GM18511 (cell line): ENCODE results near the gene RNF212.
A peak's percentile ranks its signal among the peaks of the same experiment; 100 is the strongest.
"Not testable (repeated sequence)": the region's sequence is repeated elsewhere in the genome, so short reads cannot be mapped to it uniquely, and the experiment has no call there.

Source experiments
- ATAC-seq: cut with Tn5 transposase; IDR thresholded peaks from one replicate; pipeline ENCODE4 v1.9.1; 2021; ENCODE audit warnings: mild to moderate bottlenecking, moderate library complexity; ENCODE audit not compliant: unreplicated experiment

Gene RNF212, protein sequence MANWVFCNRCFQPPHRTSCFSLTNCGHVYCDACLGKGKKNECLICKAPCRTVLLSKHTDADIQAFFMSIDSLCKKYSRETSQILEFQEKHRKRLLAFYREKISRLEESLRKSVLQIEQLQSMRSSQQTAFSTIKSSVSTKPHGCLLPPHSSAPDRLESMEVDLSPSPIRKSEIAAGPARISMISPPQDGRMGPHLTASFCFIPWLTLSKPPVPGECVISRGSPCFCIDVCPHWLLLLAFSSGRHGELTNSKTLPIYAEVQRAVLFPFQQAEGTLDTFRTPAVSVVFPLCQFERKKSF

DNA sequence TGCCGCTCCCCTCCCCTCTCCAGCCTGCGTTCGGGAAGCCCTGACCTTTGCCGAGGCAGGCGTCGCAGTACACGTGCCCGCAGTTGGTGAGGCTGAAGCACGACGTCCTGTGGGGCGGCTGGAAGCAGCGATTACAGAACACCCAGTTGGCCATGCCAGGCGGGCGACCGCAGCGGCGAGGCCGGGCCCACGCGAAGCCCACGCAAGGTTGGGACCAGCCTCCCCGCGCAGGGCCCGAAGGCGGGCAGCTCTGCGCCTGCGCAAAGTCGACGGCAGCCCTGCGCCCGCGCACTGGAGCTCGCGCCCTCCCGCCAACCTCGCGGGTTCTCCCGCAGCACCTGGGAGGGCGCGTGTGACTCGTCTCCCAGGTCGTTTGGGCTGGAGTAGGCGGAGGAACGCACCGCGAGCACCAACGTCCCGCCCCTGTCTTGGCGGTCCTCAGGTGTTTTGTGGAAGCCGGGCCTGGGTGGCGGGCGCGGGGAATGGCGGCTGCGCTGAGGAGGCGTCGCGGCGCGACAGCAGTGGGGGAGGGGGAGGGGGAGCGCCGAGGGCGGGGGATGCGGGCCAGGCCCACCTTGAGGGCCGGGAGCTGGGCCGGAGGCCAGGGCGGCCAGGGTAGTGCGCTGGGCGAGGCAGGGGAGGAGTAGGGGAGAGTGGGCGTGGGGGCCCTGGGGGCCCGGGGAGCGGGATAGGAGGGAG lies at the start of gene RNF212:
Gene RNF212 (minus strand): TSS at position 254 of the 699 bp plus-strand sequence. CDS start 100 bp downstream, at position 154.
- no peak for ATAC-seq

- ATAC-seq, result no peak
Measured at GRCh38 chr4:1160351-1160750, 47.0 kb upstream of the RNF212 start.

DNA sequence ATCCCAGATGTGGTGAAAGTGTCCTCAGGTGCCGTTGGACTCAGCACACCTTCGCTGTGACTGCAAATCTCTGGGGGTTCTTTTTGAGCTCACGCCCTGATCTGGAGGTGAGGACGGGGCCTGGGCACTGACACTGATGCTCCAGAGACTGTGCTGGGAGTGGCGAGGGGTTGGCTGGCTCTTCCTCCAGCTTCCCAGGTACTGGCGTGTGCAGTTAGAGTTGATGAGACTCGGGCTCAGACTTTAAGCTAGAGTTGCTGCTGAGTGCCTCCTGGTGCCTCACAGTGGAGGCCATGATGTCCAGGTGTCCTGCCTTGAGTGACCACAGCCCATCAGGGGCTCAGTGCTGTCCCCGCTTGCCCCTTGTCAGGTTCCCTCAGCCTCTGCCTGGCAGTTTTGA lies 42.7 kb upstream of the RNF212 start:
- no peak for ATAC-seq

GRCh38 chr4:1155314-1155713 lies 42.0 kb upstream of the RNF212 start:
- ATAC-seq, result no peak

- no peak for ATAC-seq
Measured at GRCh38 chr4:1154523-1155182, 41.3 kb upstream of the RNF212 start.

- no peak for ATAC-seq
Measured at GRCh38 chr4:1154126-1154522, 40.8 kb upstream of the RNF212 start.

- no peak for ATAC-seq
Measured at GRCh38 chr4:1153567-1154090, 40.3 kb upstream of the RNF212 start.

DNA sequence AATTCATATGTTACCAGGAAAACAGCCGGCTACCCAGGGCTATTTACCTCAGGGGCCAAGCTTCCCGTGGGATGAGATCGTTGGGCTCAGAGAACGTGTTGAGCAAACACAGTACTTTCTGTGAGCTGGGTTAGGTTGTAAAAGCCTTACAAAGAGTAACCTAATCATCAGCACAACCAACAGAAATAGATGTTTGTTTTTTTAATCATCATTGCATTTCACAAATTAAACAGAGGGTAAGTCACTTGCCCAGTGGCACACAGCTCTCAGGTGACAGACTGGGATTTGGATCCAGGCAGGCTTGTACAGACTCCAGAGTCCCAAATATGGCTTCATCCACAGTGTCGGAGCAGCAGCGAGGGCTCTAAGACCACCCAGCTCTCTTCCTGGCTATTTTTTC lies 38.9 kb upstream of the RNF212 start:
- no peak for ATAC-seq

- ATAC-seq, result no peak
Measured at GRCh38 chr4:1151541-1151940, 38.2 kb upstream of the RNF212 start.

DNA sequence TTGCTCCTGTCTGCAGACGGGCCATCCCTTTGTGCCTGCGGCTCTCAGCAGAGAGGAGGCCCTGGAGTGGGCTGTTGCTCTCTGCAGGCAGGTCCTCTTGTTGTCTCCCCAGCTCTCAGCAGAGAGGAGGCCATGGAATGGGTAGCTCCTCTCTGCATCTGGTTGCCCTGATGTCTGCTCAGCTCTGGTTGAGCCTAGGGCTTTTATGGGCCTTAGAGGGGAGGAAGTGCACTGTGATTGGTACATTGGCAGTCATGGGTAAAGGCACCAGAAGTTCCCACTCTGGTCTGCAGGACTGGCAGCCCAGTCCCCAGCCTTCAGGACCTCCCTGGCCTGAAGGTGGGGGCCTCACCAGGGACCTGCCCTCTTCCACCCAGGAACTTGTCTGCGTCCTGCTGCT lies 37.5 kb upstream of the RNF212 start:
- ATAC-seq, result no peak

GRCh38 chr4:1139860-1140259 lies 26.5 kb upstream of the RNF212 start:
- no peak for ATAC-seq

DNA sequence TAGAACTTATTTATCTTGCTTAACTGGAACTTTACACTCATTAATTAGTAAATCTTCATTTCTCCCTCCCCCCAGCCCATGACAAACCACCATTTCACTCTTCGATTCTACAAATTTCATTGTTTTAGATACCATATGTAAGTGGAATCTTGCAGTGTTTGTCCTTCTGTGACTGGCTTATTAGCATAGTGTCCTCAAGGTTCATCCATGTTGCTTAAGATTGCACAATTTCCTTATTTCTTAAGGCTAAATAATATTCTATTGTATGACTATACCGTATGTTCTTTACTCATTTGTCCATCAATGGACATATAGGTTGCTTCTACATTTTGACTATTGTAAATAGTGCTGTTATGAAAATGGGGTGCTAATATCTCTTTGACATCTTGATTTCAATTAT lies 24.5 kb upstream of the RNF212 start:
- no peak for ATAC-seq

- no peak for ATAC-seq
Measured at GRCh38 chr4:1137063-1137776, 23.9 kb upstream of the RNF212 start.

GRCh38 chr4:1136048-1136447 lies 22.7 kb upstream of the RNF212 start:
- ATAC-seq, result no peak

- ATAC-seq, result no peak
Measured at GRCh38 chr4:1133033-1133432, 19.7 kb upstream of the RNF212 start.

DNA sequence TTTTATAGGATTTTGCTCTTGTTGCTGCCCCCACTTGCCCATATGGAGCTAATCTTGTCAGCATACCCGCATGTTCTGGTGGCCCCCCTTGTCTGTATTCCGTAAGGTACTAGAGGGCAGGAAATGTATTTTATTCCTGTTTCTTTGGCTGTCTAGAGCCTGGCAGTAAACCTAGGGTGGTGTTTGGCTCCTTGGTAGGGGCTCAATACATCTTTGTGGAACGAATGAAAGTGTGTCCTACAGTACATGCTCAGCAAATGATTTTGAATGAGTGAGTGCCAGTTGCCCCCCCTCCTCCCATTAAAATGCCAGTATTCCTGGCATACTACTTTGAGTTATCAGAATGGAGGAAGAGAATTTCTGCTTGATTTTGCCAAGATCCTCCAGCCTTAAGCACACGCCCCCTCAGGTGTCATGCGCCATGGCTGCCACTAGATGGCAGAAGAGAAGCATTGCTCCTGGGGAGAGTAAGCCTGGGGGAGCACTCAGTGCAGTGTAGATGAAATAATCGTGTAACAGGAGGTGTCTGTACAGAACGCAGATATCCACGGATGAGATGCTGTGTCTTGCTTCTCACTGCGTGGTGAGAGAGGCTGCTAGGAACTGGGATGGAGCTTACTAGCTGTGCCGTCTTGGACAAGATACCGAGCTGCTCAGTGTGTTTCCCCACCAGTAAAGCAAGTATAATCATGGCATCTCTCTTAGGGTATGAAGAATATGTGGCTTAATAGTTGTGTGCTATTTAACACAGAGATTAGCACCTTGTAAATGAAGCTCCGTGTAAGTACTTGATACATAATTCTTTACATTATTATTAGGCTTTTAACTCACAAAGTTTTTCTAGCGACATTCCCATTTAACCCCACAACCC lies 17.2 kb upstream of the RNF212 start:
- ATAC-seq, result peak; percentile 71

GRCh38 chr4:1126506-1126905 lies 13.1 kb upstream of the RNF212 start:
- no peak for ATAC-seq

DNA sequence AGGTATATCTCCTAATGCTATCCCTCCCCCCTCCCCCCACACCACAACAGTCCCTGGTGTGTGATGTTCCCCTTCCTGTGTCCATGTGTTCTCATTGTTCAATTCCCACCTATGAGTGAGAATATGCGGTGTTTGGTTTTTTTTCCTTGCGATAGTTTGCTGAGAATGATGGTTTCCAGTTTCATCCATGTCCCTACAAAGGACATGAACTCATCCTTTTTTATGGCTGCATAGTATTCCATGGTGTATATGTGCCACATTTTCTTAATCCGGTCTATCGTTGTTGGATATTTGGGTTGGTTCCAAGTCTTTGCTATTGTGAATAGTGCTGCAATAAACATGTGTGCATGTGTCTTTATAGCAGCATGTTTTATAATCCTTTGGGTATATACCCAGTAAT lies 12.1 kb upstream of the RNF212 start:
- not testable (repeated sequence) for ATAC-seq

DNA sequence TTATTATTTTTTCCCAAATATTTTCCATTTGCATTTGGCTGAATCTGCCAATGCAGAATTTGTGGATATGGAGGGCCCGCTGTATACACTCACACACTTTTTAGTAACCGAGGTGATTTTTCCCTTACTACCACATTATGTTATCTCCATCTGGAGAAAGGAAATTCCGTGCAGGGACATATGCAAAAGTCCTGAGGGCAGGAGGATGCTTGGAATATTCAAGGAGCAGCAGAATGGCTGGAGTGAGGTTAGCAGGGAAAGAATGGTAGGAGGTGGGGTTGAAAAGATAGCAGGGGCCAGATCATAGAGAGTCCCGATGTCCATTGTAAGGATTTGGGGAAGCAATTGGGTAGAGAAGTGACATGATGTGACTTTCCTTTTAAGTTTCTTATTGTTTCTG lies 11.5 kb upstream of the RNF212 start:
- no peak for ATAC-seq

- ATAC-seq, result no peak
Measured at GRCh38 chr4:1122505-1122904, 9.1 kb upstream of the RNF212 start.
